Stimulated activated CD4-positive, alpha-beta T cell treated with anti-CD3 and anti-CD28 coated beads, Interleukin-1b, Interleukin-23, amount 100 ng/mL, for 24 hours (primary cell): ENCODE results near the gene TMEM82.

Experiments
- DNase-seq, 4 experiments: peaks; one replicate each; pipeline ENCODE4 v3.0.0-alpha.2; 2020; ENCODE audit warnings: low read depth in 4 of 4, low spot score in 1 of 4

The TMEM82 gene

DNA sequence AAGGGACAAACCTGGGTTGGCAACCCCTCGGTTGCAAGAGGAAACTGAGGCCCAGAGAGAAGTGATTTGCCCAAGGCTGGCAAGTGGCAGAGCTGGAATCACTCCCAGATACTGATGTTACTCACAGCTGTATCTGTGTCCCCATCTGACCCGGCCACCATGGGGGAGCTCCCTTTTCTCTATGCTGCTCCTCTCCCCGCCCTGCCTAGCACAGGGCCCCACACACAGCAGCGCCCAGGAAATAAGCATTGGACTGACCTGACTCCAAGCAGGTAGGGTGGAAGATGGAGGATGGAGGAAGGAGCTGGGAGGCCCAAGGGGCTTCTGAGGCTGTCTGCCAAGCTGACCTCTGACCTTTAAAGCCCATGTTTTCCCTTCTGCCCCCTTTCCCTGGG is 13.3 kb downstream of the TMEM82 start:
- no peak for DNase-seq

DNA sequence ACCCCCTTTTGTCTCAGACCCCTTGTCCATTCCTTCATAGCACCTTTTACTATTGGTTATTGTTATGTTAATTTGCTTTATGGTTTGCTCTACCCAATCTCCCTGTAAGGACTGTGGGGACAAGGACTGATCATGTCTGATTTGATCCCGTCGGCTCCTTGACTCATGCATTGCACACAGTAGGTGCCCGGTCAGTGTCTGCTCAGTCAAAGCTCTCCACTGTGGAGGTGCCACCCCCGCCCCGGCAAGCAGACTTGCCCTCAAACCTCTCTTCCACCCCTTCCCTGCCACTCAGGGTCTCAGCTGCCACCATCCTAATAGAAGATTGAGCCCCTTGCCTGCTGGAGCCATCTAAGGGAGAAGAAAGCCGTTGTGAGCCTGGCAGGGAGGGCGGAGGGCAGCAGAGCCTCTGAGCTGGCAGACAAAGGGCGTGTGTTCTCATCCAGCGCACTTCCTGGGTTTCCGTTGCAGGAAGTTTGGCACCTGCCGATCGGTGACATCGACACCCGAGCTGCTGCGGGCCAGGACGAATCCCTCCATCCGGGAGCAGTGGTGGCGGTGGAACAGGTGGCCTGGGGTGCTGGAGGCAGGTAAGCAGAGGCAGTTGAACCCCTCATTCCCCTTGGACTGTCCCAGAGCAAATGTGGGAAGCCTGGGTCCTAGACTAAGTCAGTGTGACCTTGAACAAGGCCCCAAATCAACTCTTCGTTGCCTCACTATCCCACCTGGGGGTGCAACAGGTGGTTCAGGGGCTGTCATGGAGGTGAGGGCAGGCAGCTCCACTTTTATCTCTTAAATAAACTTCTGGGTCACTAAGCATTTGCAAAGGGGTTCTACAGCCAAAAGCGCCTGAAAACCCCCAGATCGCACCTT is 14.1 kb downstream of the TMEM82 start:
- DNase-seq = no peak

DNA sequence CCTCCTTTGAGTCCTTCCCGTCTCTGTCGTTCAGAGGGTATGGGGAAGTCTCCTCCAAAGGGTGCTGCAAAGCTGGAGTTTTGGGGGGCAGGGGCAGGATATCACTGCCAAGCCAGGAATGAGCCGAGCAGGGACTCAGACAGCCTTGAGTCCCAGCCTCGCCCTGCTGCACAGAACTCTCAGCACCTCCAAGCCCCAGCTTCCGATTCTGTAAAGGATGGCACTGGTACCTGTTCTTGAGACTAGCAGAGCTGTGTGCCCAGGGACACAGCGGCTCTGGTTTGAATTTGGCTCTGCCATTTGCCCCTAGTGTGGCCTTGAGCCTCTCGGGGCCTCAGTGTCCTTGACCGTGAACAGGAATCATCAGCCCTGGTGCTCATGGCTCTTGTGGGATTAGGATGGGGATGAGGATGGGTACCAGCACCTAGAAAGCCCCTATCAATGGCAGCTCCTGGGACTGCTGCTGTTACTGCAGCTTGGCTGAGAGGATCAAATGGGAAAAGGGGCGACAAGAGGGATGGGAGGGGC is 14.8 kb downstream of the TMEM82 start:
- no peak for DNase-seq

DNA sequence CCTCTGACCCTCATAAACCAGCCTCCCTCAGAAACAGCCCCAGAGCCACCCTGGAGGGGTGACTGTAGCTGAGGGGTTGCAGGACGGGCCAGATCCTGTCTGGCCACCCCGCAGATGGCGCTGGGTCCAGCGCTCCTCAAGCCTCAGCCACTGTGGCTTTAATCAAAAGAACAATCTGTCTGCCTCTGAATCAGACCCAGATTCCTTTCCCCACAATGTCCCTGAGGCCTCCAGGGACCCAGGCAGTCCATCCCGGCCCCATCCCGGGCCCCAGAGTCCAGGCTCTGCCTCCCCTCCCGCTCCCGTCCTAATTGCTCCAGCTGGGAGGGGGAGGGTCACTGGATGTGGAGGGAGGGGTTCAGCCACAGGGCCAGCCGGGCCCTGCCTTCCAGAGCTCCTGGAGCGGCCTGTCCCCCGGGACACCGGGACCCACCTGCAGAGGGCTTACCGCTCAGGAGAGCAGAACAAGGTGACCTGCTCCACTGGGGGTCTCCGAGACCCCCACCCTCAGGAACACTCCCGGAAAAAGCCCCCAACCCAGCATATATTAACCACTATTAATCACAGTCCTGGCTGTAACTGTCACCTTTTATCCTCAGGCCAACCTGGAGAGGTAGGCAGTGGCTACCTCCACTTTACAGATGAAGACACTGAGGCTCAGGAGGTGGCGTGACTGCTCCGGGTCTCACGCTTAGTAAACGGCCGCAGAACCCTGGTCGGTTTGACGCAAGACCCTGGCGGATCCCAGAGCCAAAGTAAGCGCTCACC is 15.5 kb downstream of the TMEM82 start:
- no peak for DNase-seq

DNA sequence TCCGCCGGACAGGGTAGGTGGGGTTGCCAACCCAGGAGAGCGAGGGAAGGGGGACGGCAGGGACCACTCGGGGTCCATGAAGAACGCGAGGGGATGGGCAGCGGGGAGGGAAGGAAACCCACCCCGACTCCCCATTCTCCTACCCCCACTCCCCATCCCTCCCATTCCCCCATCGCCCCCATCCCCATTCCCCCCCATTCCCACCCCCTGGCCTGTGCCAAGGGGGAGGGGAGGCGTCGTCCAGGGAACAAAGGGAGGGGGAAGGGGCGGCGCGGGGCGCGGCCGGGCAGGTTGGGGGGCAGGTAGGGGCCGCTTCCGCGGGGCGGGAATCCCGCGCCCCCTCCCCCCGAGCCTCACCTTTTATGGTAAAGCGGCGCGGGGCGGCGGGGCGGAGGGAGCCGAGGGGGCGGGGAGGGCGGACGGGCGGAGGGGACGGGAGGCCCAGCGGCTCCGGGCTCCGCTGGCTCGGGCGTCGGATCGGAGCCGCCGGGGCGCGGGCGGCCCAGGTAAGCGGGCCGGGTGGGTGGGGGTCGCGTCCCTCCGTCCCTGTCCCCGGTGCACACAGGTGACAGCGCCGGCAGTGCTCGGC is 16.1 kb downstream of the TMEM82 start, which contains the start of gene FBLIM1:
Gene FBLIM1 (plus strand): TSS at position 453 of the 589 bp plus-strand sequence. CDS start 6,189 bp downstream, outside the sequence.
- DNase-seq = no peak

DNA sequence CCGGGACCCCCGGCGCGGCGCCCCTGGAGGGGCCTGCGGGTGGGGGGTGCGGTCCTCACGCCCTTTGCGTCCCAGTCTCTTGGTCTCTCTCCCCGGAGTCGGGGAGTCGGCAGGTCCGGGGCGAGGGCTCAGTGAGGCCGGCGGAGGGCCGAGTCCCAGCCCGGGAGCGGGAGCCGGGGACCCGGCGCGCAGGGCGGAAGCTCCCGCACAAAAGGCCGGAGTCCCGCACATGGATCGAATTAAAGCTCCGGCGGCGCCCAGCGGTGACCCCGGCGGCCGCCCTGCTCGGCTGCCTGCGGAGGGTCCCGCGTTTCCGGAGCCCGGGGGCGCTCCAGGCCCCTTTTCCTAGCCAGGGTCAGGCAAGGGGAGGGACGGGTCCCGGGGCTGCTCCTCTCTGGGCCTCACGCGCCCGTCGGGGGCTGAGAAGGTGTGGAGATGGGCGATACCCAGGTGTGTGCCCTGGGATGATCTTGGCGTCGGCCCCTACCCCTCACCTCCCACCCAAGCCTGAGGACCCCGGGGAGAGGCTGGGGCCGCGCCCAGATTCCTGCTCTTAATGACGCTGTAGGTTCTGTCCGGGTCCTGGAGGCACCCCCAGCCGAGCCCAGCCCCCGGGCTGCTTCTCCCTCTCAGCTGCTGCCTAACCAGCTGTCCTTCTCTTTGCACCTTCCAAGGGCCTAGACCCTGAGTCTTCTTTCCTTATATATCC is 16.8 kb downstream of the TMEM82 start:
- no peak for DNase-seq

DNA sequence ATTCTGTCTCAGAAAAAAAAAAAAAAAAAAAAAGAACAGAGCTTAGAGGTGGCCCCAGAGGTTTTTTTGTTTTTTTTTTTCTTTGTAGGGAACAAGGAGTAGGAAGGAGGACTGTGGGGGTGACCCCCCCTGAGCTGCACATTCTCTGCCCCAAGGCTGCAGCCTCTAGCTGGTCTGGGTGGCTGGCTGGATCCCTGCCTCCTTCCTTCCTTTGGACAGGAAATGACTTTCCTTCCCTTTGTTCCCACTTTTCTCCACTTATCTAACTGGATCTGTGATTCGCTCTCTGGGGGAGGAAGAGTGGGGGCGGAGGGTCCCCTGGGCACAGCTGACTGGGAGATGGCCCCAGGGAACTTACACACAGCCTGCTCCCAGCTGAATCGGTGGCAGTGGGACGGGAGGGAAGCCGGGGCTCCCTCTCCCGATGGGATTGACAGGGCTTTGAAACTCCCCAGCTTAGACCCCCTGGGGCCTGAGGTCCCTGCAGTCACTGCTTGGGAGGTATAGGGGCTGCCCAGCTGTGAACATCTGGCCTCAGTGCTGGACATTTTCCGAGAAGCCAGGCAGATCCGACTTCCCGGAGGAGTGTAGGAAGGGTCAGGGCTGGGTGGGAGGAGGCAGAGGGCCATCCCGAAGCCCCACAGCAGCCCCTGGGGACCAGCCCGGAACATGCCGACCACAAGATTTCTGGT is 18.4 kb downstream of the TMEM82 start:
- DNase-seq = no peak

DNA sequence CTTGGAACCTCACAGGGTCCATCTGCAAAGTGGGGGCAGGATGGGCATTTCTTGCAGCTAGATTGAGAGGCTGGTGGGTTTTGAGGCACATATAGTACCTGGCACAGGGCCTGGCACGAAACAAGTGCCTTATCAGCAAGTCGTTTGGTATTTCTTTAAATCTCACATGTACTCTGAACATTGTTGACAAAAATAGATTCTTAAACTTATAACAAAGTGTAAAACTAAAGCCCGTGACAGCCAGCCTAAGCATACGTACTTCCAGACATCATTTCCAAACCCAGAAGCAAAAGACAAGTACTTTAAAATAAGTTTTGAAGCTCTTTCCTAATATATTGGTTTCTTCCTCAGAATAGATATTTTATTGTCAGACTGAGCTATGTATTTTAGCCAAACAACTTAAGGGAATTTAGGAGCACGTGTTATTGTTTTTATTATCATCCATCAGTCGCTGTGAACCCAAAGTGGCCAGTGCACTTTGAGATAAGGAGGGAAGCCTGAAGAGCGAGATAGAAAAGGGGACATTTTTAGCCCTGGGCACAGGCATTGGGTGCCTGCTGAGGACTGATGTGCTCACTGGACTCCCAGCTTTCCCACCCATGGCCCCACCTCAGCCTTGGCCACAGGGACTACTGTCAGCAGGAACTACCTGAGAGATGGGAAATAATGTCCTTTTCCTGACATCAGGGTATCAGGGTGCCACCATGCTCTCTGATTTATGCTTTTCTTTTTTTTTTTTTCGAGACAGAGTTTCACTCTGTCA is 19.2 kb downstream of the TMEM82 start:
- DNase-seq = no peak

DNA sequence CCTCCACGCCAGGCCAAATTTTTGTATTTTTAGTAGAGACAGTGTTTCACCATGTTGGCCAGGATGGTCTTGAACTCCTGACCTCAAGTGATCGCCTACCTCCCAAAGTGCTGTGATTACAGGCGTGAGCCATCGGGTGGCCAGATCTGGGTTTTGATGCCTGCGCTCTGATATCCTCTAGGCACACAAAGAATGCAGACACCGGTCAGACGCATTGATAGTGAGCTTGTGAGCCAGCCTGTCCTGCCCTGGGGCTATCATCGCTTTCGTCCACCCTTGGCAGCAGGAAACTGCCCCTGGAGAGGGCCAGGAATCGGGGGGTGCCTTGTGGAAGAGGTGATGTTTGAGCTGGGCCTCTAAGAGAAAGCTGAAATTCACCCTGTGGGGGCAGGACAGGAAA is 20.2 kb downstream of the TMEM82 start:
- DNase-seq = no peak

DNA sequence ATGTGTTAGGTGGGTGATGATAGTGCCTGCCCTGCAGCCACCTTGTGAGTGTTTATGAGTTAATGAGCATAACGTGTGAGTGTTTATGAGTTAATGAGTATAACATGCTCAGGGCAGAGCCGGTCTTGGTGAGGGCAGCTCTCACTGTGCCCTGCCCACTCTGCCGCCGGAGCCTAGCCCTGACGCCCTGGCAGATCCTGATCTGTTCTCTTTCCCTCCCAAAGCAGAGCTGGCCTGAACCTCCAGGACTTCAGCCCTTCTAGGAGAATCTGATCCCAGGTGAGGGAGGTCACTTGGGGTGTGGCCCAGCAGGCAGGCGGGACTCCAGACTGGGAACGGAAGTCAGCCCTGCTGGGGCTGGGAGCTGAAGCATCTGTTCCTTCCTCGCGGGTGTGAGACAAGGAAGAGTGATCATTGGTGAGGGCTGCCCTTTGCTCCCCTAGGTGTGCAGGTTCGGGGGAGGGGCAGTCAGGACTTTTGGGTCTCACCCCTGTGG is 22.0 kb downstream of the TMEM82 start:
- DNase-seq = no peak

DNA sequence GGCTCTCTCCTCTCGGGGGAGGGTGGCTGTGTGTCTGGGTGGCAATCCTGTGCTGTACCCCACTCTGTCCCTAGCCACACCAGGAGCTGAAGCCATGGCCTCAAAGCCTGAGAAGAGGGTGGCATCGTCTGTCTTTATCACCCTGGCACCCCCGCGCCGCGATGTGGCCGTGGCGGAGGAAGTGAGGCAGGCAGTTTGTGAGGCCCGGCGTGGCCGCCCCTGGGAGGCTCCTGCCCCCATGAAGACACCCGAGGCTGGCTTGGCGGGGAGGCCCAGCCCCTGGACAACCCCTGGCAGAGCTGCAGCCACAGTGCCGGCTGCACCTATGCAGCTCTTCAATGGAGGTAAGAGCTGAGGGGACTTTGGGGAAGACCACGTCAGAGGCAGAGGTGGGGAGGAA is 22.6 kb downstream of the TMEM82 start:
- DNase-seq = no peak

DNA sequence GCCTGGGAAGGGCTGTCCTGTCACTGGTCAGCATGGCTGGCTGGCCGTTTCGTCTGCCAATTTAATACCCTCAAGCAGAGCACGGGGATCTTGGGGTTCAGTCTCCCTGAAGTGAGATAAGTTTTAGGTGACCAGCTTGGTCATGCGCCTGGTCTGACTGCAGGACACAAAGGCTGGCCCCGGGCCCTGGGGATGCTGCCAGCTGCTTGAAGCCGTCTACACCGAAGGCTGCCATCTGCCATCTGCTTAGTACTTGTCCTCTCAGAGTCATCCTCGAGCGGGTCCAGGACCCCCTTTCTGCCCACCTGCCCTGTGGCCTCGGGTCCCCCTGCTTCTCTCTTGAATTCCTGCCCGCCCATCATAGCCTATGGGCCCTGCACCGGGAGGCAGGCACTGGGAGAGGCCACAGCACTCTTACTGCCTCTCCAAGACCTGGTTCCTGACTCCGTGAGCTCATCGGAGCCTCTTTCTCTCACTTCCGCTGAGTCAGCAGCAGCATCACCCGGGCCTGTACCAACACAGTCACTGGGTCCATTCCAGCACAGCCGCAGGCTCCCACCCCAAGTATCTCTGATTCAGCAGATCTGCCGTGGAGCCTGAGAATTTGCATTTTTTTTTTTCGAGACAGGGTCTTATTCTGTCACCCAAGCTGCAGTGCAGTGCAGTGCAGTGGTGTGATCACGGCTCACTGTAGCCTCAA is 23.3 kb downstream of the TMEM82 start:
- DNase-seq = no peak

DNA sequence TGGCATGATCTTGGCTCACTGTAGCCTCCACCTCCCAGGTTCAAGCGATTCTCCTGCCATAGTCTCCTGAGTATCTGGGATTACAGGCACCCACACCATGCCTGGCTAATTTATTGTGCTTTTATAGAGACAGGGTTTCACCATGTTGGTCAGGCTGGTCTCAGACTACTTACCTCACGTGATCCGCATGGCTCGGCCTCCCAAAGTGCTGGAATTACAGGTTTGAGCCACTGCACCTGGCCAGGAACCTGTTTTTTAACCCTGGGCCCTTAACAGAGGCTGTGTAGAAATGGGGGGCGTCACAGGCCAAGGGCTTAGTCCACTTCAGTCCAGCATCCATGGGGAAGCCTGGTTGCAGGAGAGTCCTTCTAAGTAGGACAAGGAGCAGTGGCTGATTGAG is 25.6 kb downstream of the TMEM82 start:
- no peak for DNase-seq

DNA sequence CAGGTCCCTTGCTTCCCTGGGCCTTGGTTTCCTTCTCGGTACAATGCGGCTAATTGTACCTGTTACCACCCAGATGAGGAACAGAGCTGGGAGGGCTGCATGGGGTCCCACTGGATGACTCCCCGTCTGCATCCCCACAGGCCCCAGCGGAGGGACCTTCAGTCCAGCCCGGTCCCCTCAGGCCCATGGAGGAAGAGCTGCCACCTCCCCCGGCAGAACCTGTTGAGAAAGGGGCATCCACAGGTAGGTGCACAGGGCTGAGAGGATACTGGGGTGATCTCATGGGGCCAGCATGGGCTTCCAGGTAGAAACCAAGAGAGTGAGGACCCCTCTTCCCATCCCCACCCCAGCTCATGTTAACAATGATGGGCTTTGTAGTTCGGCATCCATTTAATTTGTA is 26.1 kb downstream of the TMEM82 start:
- DNase-seq = no peak

DNA sequence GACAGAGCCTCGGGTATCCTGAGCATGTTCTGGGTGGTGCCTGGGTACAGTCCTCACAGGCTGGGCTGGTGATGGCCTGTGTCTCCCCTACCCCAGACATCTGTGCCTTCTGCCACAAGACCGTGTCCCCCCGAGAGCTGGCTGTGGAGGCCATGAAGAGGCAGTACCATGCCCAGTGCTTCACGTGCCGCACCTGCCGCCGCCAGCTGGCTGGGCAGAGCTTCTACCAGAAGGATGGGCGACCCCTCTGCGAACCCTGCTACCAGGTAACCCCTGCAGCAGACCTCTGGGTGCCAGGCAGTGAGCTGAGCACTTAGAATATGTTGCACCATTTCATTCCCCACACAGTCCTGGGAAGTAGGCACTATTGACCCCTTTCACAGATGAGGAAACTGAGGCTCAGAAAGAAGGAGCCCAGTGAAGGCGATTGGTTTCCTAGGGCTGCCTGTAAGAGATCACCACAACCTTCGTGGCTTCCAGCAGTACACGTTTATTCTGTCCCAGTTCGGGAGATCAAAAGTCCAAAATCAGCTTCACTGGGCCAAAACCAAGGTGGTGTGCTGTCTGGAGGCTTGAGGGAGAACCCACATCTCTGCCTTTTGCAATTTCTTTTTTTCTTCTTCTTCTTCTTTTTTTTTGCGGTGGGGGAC is 28.1 kb downstream of the TMEM82 start:
- DNase-seq = no peak

DNA sequence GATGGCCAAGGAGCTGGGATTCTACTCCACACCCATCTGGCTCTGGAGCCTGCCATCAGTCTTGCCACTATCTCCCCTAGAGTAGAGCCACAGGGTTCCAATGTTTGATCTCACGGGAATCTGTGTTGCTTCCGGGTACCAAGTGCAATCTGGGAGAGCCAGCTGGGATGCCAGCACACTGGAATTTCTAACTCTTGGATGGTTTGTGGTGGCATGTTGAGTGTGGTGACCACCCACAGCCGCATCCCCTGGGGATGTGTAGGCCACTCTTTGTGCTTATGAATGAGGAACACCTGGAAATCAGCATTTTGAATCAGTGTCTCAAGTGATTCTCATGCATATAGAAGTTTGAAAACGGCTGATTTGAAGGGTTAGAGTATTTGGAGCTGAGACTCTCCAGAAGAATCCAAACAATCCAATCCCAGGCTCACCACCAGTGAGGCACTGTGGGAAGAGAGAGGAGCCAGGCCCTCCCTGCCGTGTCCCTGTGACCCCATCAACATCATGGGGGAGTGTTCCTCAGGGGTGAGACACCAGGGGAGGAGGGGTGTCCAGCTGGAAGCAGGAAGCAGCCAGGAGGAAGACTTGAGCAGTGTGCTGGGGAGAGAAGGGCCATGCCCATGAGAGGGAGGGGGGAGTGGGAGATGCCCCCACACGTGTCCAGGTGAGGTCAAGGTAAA is 29.7 kb downstream of the TMEM82 start:
- no peak for DNase-seq

DNA sequence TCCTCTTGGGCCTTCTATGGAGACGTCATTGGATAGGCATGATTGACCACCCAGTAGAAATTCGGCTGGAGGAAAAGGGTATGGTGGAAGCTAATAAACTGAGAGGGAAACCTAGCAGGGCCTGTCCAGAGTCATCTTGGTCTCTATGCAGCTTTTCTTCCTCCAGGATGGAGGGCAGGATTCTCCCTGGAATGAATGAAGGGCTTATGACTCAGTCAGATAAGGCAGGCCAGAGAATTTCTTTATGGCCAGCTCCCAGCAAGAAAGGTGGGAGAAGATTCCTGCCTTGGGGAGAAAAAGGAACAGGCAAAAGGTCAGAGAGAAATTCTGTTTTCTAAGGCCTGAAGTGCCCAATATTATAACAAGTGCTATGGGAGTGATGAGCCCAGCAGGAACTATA is 33.4 kb downstream of the TMEM82 start:
- no peak for DNase-seq
